OCI-LY1 (cell line): ENCODE results near the gene CTSC.

Experiments used
- EZH2 ChIP-seq: fragments of 200-600 bp; sonication (generic), shearing (Covaris generic); IDR thresholded peaks from 2 replicates; pipeline ENCODE4 v1.8.0; 2017; ENCODE audit warnings: borderline replicate concordance, mixed run types, mild to moderate bottlenecking, antibody characterized with exemption, low read length, moderate library complexity, mixed read lengths
- TF ChIP-seq, protein P1 (sequence below): fragments of 200-600 bp; sonication (generic), shearing (Covaris generic); IDR thresholded peaks from 2 replicates; pipeline ENCODE4 v1.5.1; 2017; ENCODE audit warnings: mild to moderate bottlenecking, antibody characterized with exemption, low read length, moderate library complexity, mixed read lengths

DNA sequence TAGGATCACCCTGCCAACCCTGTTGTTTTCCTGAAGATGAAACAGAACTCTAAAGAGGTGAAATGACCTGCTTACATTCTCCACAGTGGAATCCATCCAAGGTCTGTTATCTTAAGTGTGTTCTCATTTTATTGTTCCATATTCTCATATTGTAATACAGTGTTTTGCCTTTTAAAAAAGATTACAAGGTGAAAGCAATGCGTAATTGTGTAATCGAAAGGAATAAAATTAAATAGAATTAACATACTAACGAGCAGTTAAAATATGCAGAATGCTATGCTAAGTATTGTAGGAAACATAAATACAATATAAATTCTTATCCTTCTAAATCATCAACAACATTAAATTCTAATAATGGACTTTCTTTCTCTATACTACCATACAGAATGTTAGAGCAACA, 41.6 kb upstream of the CTSC start:
- TF ChIP-seq, protein P1, sequence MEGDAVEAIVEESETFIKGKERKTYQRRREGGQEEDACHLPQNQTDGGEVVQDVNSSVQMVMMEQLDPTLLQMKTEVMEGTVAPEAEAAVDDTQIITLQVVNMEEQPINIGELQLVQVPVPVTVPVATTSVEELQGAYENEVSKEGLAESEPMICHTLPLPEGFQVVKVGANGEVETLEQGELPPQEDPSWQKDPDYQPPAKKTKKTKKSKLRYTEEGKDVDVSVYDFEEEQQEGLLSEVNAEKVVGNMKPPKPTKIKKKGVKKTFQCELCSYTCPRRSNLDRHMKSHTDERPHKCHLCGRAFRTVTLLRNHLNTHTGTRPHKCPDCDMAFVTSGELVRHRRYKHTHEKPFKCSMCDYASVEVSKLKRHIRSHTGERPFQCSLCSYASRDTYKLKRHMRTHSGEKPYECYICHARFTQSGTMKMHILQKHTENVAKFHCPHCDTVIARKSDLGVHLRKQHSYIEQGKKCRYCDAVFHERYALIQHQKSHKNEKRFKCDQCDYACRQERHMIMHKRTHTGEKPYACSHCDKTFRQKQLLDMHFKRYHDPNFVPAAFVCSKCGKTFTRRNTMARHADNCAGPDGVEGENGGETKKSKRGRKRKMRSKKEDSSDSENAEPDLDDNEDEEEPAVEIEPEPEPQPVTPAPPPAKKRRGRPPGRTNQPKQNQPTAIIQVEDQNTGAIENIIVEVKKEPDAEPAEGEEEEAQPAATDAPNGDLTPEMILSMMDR = no peak
- TF ChIP-seq EZH2 = no peak
